ENCODE data around the gene ROR2.

Gene ROR2

GRCh38 chr9:91789941-91790340 is 160.1 kb downstream of the ROR2 start:
- no peak for DNase-seq

- DNase-seq = no peak
Observed at GRCh38 chr9:91787931-91788330, 162.1 kb downstream of the ROR2 start.

- DNase-seq = no peak
Observed at GRCh38 chr9:91786132-91786896, 163.7 kb downstream of the ROR2 start.

- DNase-seq = no peak
Observed at GRCh38 chr9:91785447-91785842, 164.6 kb downstream of the ROR2 start.

- no peak for DNase-seq
Observed at GRCh38 chr9:91784673-91785446, 165.2 kb downstream of the ROR2 start.

GRCh38 chr9:91783876-91784672 is 166.0 kb downstream of the ROR2 start:
- DNase-seq = no peak

GRCh38 chr9:91783411-91783810 is 166.6 kb downstream of the ROR2 start:
- DNase-seq = no peak

GRCh38 chr9:91782708-91783214 is 167.3 kb downstream of the ROR2 start:
- DNase-seq = no peak

- DNase-seq = no peak
Observed at GRCh38 chr9:91781906-91782305, 168.1 kb downstream of the ROR2 start.

- no peak for DNase-seq
Observed at GRCh38 chr9:91781116-91781515, 168.9 kb downstream of the ROR2 start.

GRCh38 chr9:91778031-91778430 is 172.0 kb downstream of the ROR2 start:
- DNase-seq = no peak

GRCh38 chr9:91777292-91777830 is 172.7 kb downstream of the ROR2 start:
- DNase-seq = no peak

- no peak for DNase-seq
Observed at GRCh38 chr9:91776409-91777291, 173.4 kb downstream of the ROR2 start.

- no peak for DNase-seq
Observed at GRCh38 chr9:91775708-91776028, 174.4 kb downstream of the ROR2 start.

GRCh38 chr9:91775011-91775707 is 174.9 kb downstream of the ROR2 start:
- peak; percentile 67 for DNase-seq

- DNase-seq = no peak
Observed at GRCh38 chr9:91773156-91773555, 176.9 kb downstream of the ROR2 start.

GRCh38 chr9:91771864-91772263 is 178.2 kb downstream of the ROR2 start:
- no peak for DNase-seq

GRCh38 chr9:91771027-91771426 is 179.0 kb downstream of the ROR2 start:
- DNase-seq = no peak

- no peak for DNase-seq
Observed at GRCh38 chr9:91770229-91770628, 179.8 kb downstream of the ROR2 start.

- no peak for DNase-seq
Observed at GRCh38 chr9:91768977-91769916, 180.8 kb downstream of the ROR2 start.

All from OCI-M1 (cell line).